OCI-LY3 (cell line): Measurements from ENCODE around the gene GSK3B.

Experiments used
- H2AFZ ChIP-seq: fragments of 200-600, 300-600 bp; shearing (Covaris generic); 2 replicates; pipeline ENCODE4 v1.6.0; 2014; ENCODE audit warnings: antibody characterized with exemption, low read depth, low read length
- H3K27ac ChIP-seq: fragments of 200-600, 300-600 bp; sonication (generic); 2 replicates; pipeline ENCODE4 v1.5.1; 2014; ENCODE audit warnings: mild to moderate bottlenecking, low read length, moderate library complexity, mixed read lengths
- H3K27me3 ChIP-seq: fragments of 200-600, 300-600 bp; sonication (generic); 2 replicates; pipeline ENCODE4 v1.6.1; 2014; ENCODE audit warnings: low read depth, low read length, mixed read lengths
- H3K36me3 ChIP-seq: fragments of 200-600, 300-600 bp; sonication (generic); replicated peaks from 2 replicates; pipeline ENCODE3; 2014; ENCODE audit warnings: low read depth, low read length, mixed read lengths
- H3K4me1 ChIP-seq: fragments of 300-600, 200-600 bp; sonication (generic); 2 replicates; pipeline ENCODE4 v1.6.1; 2014; ENCODE audit warnings: low read length, mixed read lengths
- H3K4me2 ChIP-seq: fragments of 200-600, 300-600 bp; sonication (generic); 2 replicates; pipeline ENCODE4 v1.6.1; 2014; ENCODE audit warnings: low read length, mixed read lengths
- H3K4me3 ChIP-seq: fragments of 300-600, 200-600 bp; sonication (generic); 2 replicates; pipeline ENCODE4 v1.5.1; 2014; ENCODE audit warnings: antibody characterized with exemption, mild to moderate bottlenecking, low read length, moderate library complexity
- H3K79me2 ChIP-seq: fragments of 300-600, 200-600 bp; shearing (Covaris generic); 2 replicates; pipeline ENCODE4 v1.6.1; 2014; ENCODE audit warnings: mild to moderate bottlenecking, low read length, mixed read lengths
- H3K9ac ChIP-seq: fragments of 300-600, 200-600 bp; shearing (Covaris generic); 2 replicates; pipeline ENCODE4 v1.6.0; 2014; ENCODE audit warnings: mild to moderate bottlenecking, low read length, moderate library complexity
- H3K9me3 ChIP-seq: fragments of 200-600, 300-600 bp; shearing (Covaris generic); 2 replicates; pipeline ENCODE4 v1.6.1; 2014; ENCODE audit warnings: low read length, mixed read lengths; ENCODE audit not compliant: insufficient read depth
- H4K20me1 ChIP-seq: fragments of 200-600, 300-600 bp; sonication (generic); 2 replicates; pipeline ENCODE4 v1.6.1; 2016; ENCODE audit warnings: low read length, mixed read lengths; ENCODE audit not compliant: insufficient read depth
- EZH2phosphoT487 ChIP-seq: fragments of 200-600 bp; shearing (Covaris generic); IDR thresholded peaks from 2 replicates; pipeline ENCODE4 v1.6.1; 2018; ENCODE audit warnings: antibody characterized with exemption, mixed run types, low read depth
- TF ChIP-seq, protein P1 (sequence below): fragments of 200-600, 300-600 bp; sonication (generic); IDR thresholded peaks from 2 replicates; pipeline ENCODE4 v1.5.1; 2014; ENCODE audit warnings: antibody characterized with exemption, low read length, low read depth

The GSK3B gene

DNA sequence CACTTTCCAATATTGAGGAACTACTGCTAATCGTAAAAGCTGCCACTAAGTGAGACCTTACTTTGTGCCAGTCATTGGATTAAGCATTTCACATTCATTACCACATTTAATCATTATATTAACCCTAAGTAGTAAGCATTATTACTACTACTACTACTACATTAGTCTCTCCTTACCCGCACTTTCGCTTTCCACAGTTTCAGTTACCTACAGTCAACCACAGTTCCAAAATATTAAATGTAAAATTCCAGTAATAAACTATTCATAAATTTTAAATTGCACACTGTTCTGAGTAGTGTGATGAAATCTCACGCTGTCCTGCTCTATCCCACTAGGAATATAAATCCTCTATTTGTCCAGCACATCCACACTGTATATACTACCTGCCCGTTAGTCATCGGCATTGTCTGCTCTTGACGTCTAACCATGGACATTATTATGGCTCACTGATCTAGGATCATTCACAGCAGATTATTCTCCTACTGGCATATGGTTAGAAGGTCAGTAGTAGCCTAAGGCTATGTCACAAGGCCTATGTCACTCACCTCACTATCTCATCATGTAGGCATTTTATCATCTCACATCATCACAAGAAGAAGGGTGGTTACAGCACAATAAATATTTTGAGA lies 121.1 kb downstream of the GSK3B start:
- no peaks in the 10 kb centered on the region for H3K27me3 ChIP-seq
- no peaks in the 10 kb centered on the region for H3K4me1 ChIP-seq
- H3K27ac ChIP-seq: no peak overlapping the region
- H3K4me2 ChIP-seq: no peak overlapping the region
- TF ChIP-seq EZH2phosphoT487: no peak
- TF ChIP-seq, protein P1, sequence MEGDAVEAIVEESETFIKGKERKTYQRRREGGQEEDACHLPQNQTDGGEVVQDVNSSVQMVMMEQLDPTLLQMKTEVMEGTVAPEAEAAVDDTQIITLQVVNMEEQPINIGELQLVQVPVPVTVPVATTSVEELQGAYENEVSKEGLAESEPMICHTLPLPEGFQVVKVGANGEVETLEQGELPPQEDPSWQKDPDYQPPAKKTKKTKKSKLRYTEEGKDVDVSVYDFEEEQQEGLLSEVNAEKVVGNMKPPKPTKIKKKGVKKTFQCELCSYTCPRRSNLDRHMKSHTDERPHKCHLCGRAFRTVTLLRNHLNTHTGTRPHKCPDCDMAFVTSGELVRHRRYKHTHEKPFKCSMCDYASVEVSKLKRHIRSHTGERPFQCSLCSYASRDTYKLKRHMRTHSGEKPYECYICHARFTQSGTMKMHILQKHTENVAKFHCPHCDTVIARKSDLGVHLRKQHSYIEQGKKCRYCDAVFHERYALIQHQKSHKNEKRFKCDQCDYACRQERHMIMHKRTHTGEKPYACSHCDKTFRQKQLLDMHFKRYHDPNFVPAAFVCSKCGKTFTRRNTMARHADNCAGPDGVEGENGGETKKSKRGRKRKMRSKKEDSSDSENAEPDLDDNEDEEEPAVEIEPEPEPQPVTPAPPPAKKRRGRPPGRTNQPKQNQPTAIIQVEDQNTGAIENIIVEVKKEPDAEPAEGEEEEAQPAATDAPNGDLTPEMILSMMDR: no peak
- H3K9me3 ChIP-seq: no peaks in the 10 kb centered on the region
- peaks cover 24% of the 10 kb centered on the region for H4K20me1 ChIP-seq
- H2AFZ ChIP-seq: no peak overlapping the region
- no peaks in the 10 kb centered on the region for H3K36me3 ChIP-seq
- H3K4me3 ChIP-seq: no peak overlapping the region
- no peak overlapping the region for H3K9ac ChIP-seq
- H3K79me2 ChIP-seq: peaks cover 32% of the 10 kb centered on the region

GRCh38 chr3:119969759-119970158 lies 124.5 kb downstream of the GSK3B start:
- H3K79me2 ChIP-seq: peaks cover 32% of the 10 kb centered on the region

GRCh38 chr3:119967353-119968006 lies 126.8 kb downstream of the GSK3B start:
- Histone ChIP-seq H3K27me3 (no peaks in the 10 kb centered on the region), H3K4me2 (no peak overlapping the region), H3K9me3 (no peaks in the 10 kb centered on the region), H3K79me2 (peaks cover 31% of the 10 kb centered on the region), H3K9ac (no peak overlapping the region), H4K20me1 (peaks cover 28% of the 10 kb centered on the region), H2AFZ (no peak overlapping the region), H3K36me3 (no peaks in the 10 kb centered on the region), H3K4me1 (no peaks in the 10 kb centered on the region), H3K4me3 (no peak overlapping the region), H3K27ac (no peak overlapping the region)
- TF ChIP-seq, protein P1: no peak
- TF ChIP-seq EZH2phosphoT487: no peak

More at GRCh38 chr3:119969759-119970158, 124.5 kb downstream of the GSK3B start:
- Histone ChIP-seq H3K27me3 (no peaks in the 10 kb centered on the region), H3K4me3 (no peak overlapping the region), H4K20me1 (peaks cover 30% of the 10 kb centered on the region), H3K4me1 (no peaks in the 10 kb centered on the region), H3K27ac (no peak overlapping the region), H3K36me3 (no peaks in the 10 kb centered on the region), H3K9me3 (no peaks in the 10 kb centered on the region), H3K9ac (no peak overlapping the region), H3K4me2 (no peak overlapping the region), H2AFZ (no peak overlapping the region)
- TF ChIP-seq EZH2phosphoT487: no peak
- TF ChIP-seq, protein P1: no peak

DNA sequence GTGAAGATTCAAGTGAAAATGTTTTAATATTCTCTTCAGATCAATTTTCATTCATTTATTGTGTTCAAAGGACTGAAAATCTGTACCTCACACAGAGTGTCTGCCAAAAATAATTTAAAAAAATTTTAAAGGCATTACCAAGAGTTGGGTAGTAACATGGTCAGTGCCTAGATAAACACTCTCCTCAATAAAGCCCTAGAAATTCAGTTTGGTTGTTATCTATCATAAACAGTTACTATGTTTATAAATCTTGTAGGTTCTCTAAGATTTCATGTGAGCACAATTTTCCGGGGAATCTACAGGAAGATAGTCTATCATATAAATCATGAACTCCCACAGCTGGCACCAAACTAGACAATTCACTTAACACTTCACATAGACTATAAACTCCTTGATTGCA lies 128.6 kb downstream of the GSK3B start:
- TF ChIP-seq, protein P1: no peak
- no peak for TF ChIP-seq EZH2phosphoT487
- Histone ChIP-seq H3K9me3 (no peaks in the 10 kb centered on the region), H2AFZ (no peak overlapping the region), H3K4me3 (no peak overlapping the region), H3K79me2 (peaks cover 35% of the 10 kb centered on the region), H3K4me2 (no peak overlapping the region), H3K36me3 (no peaks in the 10 kb centered on the region), H3K27me3 (no peaks in the 10 kb centered on the region), H4K20me1 (peaks cover 27% of the 10 kb centered on the region), H3K9ac (no peak overlapping the region), H3K27ac (no peak overlapping the region), H3K4me1 (no peaks in the 10 kb centered on the region)
